ENCODE measurements around the gene UVSSA. TPM values are rescaled to one million over a fixed set of nuclear protein-coding genes. Genes with fewer than 3 reads are reported as not detected.
A peak's percentile ranks its signal among the peaks of the same experiment; 100 is the strongest.

UVSSA gene
- total and polyA plus RNA-seq, 12 donors = 2.4 to 11.9 (median 6.6) TPM

DNA sequence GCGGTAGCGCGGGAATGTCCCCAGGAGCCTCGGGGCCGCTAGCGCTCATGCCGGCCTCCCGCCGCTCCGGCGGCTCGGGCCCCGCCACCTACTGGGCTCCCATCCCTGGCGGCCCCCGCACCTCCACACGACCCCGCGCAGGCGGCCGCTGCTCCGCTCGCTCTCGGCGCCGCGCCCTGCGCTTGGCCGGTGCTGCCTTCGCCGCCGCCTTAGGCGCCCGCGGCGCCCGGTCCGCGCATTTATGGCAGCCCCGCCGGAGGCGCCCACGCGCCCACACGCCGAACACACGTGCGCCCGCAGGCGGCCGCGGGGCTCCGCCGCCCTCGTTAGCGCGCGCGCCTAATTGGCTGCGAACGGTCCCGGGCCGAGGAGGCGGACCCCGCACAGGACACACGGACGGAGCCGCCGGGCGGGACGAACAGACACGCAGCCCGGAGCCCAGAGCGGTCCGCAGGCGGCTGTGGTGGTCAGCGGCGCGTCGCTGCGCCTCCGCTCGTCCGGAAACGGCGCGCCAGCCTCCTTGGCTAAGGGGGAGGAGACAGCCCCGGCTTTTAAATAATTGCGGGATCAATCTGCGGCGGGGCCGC, 59.5 kb downstream of the UVSSA start, which contains the start of gene NKX1-1:
Gene NKX1-1 (minus strand): TSS at position 49 of the 587 bp plus-strand sequence. CDS start 0 bp downstream, at position 49.
- Histone ChIP-seq H3K4me1 (peaks cover 0 to 42% (median 27%) of the 10 kb centered on the region in 9 donors), H3K36me3 (no peaks in the 10 kb centered on the region), H3K9me3 (no peaks in the 10 kb centered on the region), H3K27ac (no peak within 1 kb of the TSS), H3K27me3 (peaks cover 60 to 100% (median 98%) of the 10 kb centered on the region in 7 donors), H3K4me3 (peak within 1 kb of the TSS in 1 of 10 donors; percentile 14)
- WGBS, 2 donors = 3% methylated on average over 59 to 91 of the region's 91 CpGs
- TF ChIP-seq, protein P1, sequence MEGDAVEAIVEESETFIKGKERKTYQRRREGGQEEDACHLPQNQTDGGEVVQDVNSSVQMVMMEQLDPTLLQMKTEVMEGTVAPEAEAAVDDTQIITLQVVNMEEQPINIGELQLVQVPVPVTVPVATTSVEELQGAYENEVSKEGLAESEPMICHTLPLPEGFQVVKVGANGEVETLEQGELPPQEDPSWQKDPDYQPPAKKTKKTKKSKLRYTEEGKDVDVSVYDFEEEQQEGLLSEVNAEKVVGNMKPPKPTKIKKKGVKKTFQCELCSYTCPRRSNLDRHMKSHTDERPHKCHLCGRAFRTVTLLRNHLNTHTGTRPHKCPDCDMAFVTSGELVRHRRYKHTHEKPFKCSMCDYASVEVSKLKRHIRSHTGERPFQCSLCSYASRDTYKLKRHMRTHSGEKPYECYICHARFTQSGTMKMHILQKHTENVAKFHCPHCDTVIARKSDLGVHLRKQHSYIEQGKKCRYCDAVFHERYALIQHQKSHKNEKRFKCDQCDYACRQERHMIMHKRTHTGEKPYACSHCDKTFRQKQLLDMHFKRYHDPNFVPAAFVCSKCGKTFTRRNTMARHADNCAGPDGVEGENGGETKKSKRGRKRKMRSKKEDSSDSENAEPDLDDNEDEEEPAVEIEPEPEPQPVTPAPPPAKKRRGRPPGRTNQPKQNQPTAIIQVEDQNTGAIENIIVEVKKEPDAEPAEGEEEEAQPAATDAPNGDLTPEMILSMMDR (IDR thresholded peaks at IDR 0.05) = no peak
- intact Hi-C loops (cut with DNase I) = no loop called here
- ATAC-seq (no peak), DNase-seq (no peak)

DNA sequence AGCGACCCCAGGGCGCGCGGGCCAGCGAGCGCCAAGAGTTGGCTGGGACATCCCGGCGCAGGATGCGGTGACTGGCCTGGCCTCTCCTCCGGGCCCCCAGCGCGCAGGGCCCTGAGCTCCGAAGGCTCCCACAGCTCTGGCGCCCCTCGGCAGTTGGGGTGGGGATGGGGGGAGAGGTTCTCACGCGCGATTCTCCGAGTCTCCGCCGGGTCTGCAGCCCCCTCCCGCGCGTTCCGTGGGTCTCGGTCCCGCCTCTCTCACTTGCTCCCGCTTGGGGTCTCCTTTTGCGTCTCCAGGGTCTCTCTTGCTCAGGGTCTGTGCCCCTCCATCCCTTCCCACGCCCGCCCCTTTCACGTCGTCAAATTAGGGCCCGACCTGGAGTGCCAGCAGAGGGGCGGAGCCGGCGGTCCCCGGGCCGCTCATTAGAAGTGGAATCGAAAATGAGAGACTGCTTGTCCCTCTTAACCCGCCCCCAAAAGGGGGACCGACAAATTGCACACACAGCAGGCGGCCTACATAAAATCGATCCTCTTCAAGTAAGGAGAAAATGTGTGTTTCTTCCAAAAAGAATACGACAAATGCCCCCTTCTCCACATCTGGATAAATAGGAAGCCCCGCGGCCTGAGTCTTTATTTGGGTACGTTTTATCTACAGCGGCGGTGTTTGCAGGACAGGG, 60.1 kb downstream of the UVSSA start:
- TF ChIP-seq, protein P1 (IDR thresholded peaks at IDR 0.05) = no peak
- no peaks in the 10 kb centered on the region for H3K36me3 ChIP-seq
- ATAC-seq (no peak), DNase-seq (no peak)
- H3K4me3 ChIP-seq = peak overlapping the region in 1 of 10 donors; percentile 14
- peaks cover 53 to 100% (median 98%) of the 10 kb centered on the region in 7 donors for H3K27me3 ChIP-seq
- peaks cover 0 to 41% (median 27%) of the 10 kb centered on the region in 9 donors for H3K4me1 ChIP-seq
- intact Hi-C loops (cut with DNase I) = no loop called here
- H3K9me3 ChIP-seq = no peaks in the 10 kb centered on the region
- 5 to 7% methylated on average over 50 of the region's 50 CpGs for WGBS, 2 donors
- H3K27ac ChIP-seq = no peak overlapping the region

DNA sequence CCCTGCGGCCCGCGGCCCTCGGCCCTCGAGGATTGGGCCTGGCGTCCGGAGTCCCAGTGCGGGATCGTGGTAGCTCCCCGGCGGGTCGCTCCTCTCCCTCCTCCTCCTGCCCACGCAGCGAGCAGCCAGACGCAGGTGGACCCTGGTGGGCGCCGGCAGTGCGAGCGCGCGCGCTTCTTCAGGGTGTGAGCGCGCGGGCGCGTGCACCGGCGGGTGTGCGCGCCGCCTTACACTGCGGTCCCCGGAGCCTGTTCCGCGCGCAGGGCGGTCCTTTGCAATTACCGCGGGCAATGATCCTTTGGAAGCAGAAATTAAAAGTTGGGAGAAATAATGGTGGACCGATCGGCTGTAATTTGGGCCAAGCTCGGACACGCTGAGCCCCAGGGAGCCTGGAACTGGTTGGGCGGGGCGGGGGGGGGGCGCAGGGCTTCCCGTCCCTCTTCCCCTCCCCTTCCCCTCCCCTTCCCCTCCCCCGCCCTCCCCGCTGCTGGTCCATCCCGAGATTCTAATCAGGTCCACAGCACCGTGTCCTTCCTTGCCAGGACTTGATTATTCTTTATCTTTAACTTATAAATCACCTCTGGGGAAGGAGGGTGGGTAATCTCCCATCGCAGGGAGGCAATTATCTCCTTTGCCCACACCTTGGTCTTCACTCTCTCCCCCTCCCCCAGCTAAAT, 60.8 kb downstream of the UVSSA start:
- no peak for ATAC-seq

DNA sequence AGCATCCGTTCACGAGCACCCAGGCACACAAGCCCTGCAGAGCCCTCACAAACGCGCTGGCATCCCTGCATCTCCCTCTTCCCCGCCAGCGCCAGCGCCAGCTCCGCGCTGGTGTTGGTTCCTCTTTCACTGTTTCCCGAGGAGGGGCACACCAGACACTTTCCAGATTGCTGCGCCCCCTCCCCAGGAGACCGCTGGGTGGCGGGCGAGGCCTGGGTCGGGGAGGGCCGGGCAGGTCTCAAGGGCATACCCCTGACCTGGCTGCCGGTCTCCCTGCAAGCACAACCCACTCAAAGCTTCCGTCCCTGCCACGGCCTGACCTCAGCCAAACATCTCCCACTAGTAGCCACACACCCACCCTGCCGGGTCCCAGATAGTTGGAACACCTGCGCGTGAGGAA, 61.4 kb downstream of the UVSSA start:
- ATAC-seq = no peak

More for the DNA sequence above, 60.8 kb downstream of the UVSSA start:
- Histone ChIP-seq H3K9me3 (no peaks in the 10 kb centered on the region), H3K36me3 (no peaks in the 10 kb centered on the region), H3K27ac (no peak overlapping the region), H3K4me1 (peaks cover 0 to 35% (median 23%) of the 10 kb centered on the region in 9 donors), H3K4me3 (no peak overlapping the region), H3K27me3 (peaks cover 52 to 100% (median 98%) of the 10 kb centered on the region in 7 donors)
- TF ChIP-seq, protein P1 (IDR thresholded peaks at IDR 0.05) = no peak
- DNase-seq = no peak
- WGBS, 2 donors = 4 to 6% methylated on average over 48 to 53 of the region's 53 CpGs
- intact Hi-C loops (cut with DNase I) = no loop called here

More for the DNA sequence above, 61.4 kb downstream of the UVSSA start:
- no peak overlapping the region for H3K4me3 ChIP-seq
- H3K27me3 ChIP-seq = peaks cover 51 to 100% (median 98%) of the 10 kb centered on the region in 7 donors
- H3K36me3 ChIP-seq = no peaks in the 10 kb centered on the region
- no peaks in the 10 kb centered on the region for H3K9me3 ChIP-seq
- 10 to 13% methylated on average over 22 of the region's 22 CpGs for WGBS, 2 donors
- DNase-seq = no peak
- H3K27ac ChIP-seq = no peak overlapping the region
- peaks cover 0 to 35% (median 23%) of the 10 kb centered on the region in 9 donors for H3K4me1 ChIP-seq
- TF ChIP-seq, protein P1 (IDR thresholded peaks at IDR 0.05) = no peak
- intact Hi-C loops (cut with DNase I) = no loop called here

All from heart right ventricle (tissue), 16 donors.